ENCODE results near the gene APLNR.

Gene APLNR

DNA sequence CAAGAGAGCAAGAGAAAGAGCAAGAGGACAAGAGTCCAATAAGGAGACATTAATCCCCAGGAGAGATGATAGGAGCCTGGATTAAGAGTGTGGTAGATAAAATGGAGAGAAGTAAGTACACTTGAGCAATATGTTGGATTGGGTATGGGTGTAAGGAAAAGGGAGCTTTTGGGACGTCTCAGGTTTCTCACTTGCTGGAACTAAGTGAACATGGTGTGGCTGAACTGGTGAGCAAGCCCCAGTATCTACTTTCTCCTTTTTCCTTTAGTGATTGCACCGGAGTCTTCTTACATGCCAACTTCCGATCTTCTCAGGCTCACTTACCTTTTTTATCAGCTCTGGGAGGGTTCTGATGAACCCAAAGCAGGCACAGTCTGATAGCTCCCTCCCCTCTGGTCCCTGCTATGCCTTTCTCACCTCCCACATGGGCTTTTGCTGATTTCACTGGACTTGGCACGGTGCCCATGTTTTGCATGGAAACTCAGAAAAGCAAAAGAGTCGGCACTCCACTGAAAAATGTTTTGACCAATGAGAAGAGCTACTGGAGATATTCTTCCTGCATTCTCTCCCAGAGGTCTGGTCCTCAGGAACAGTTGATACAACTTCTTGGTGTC is 14.5 kb upstream of the APLNR start:
- Histone ChIP-seq H3K79me2 (ENCODE audit: insufficient read depth, low read length) (no peaks in the 10 kb centered on the region), H3K4me3 (ENCODE audit: low read depth in 1 of 2, low read length in 2 of 2) (no peak overlapping the region), H3K4me2 (ENCODE audit: insufficient read depth, low read length) (no peak overlapping the region), H3K4me1 (ENCODE audit: insufficient read depth, low read length) (no peaks in the 10 kb centered on the region), H4K20me1 (ENCODE audit: insufficient read depth, low read length) (no peaks in the 10 kb centered on the region), H2AFZ (ENCODE audit: low read depth, low read length) (no peak overlapping the region), H3K27ac (ENCODE audit: low read length) (no peak overlapping the region), H3K9ac (ENCODE audit: low read depth, low read length) (no peak overlapping the region), H3K9me3 (ENCODE audit: insufficient read depth, low read length, severe bottlenecking) (no peaks in the 10 kb centered on the region), H3K36me3 (ENCODE audit: insufficient read depth, low read length) (no peaks in the 10 kb centered on the region), H3K27me3 (ENCODE audit: insufficient read depth, low read length, poor library complexity) (peaks cover 21% of the 10 kb centered on the region)
- no peak for ATAC-seq (ENCODE audit: insufficient read depth, low read depth)
- DNase-seq: no peak
- no peak for TF ChIP-seq EZH2 (IDR thresholded peaks at IDR 0.05; ENCODE audit: borderline replicate concordance, low read depth, low read length, severe bottlenecking)
- TF ChIP-seq, protein P1, sequence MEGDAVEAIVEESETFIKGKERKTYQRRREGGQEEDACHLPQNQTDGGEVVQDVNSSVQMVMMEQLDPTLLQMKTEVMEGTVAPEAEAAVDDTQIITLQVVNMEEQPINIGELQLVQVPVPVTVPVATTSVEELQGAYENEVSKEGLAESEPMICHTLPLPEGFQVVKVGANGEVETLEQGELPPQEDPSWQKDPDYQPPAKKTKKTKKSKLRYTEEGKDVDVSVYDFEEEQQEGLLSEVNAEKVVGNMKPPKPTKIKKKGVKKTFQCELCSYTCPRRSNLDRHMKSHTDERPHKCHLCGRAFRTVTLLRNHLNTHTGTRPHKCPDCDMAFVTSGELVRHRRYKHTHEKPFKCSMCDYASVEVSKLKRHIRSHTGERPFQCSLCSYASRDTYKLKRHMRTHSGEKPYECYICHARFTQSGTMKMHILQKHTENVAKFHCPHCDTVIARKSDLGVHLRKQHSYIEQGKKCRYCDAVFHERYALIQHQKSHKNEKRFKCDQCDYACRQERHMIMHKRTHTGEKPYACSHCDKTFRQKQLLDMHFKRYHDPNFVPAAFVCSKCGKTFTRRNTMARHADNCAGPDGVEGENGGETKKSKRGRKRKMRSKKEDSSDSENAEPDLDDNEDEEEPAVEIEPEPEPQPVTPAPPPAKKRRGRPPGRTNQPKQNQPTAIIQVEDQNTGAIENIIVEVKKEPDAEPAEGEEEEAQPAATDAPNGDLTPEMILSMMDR (IDR thresholded peaks at IDR 0.05; ENCODE audit: borderline replicate concordance, extremely low read depth, low read length, poor library complexity, severe bottlenecking): no peak

DNA sequence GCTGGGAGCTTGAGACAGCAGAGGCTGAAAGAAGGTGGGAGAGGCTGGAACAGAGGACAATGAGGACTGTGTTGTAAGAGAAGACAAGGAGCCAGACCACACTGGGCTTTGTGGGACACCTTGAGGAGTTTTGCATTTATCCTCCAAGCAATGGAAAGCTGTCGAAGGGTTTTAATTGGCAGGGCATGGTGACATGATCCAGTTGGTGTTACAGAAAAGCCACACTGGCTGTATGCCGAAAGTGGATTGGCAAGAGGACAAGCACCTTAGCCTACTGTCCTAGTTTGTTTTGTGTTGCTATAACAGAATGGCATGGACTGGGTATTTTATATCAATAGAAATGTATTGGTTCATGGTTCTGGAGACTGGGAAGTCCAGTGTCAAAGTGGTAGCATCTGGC is 14.0 kb upstream of the APLNR start:
- no peak overlapping the region for H3K4me3 ChIP-seq (ENCODE audit: low read depth in 1 of 2, low read length in 2 of 2)

DNA sequence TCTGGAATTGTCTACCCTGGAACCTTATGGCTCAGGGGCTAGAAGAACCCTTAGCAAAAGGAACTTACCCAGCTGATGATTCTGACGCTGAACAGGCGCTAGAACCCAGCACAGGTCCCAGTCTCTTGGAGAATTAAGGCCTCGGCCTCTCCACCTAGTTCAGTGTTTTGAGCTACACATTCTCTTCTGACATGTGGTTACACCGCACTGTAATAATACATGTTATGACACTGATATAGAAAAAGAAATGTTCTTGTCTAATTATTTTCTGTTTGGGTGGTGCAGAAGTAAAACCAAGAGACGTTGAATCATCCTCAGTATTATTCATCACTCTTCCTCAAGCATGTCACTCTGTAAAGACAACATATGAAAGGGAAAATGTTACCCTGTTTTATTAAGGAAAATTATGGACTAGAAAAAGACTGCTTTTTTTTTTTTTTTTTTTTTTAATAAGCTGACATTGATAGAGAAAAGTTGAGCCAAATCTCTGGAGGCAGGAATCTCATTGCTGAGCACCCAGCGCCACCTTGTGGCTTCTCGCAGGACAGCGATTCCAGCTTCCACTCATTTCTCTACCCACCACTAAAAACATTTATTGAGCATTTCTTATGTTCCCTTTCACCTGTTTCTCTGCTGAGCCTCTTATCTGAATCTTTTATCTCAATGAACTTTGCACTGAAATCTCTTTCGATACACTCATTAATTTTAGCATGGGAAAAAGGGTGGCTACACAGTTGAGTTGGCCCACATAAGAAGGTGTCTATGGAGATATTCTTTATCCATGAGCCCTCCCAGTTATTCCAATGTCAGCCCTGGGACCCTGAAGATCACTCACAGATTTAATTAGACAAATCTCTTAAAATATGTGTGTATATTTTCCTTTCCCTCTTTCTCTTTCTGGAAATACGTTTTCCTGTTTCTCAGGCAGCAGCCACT is 12.6 kb upstream of the APLNR start:
- H3K79me2 ChIP-seq (ENCODE audit: insufficient read depth, low read length): no peaks in the 10 kb centered on the region
- ATAC-seq (ENCODE audit: insufficient read depth, low read depth) (peak; percentile 69), DNase-seq (peak; percentile 61)
- H3K4me3 ChIP-seq (ENCODE audit: low read depth in 1 of 2, low read length in 2 of 2): no peak overlapping the region
- no peaks in the 10 kb centered on the region for H3K9me3 ChIP-seq (ENCODE audit: insufficient read depth, low read length, severe bottlenecking)
- H3K4me2 ChIP-seq (ENCODE audit: insufficient read depth, low read length): no peak overlapping the region
- H3K36me3 ChIP-seq (ENCODE audit: insufficient read depth, low read length): no peaks in the 10 kb centered on the region
- H2AFZ ChIP-seq (ENCODE audit: low read depth, low read length): no peak overlapping the region; the same call in 1 of the 2 replicates
- no peaks in the 10 kb centered on the region for H4K20me1 ChIP-seq (ENCODE audit: insufficient read depth, low read length)
- no peak for TF ChIP-seq EZH2 (IDR thresholded peaks at IDR 0.05; ENCODE audit: borderline replicate concordance, low read depth, low read length, severe bottlenecking)
- TF ChIP-seq, protein P1 (IDR thresholded peaks at IDR 0.05; ENCODE audit: borderline replicate concordance, extremely low read depth, low read length, poor library complexity, severe bottlenecking): peak; percentile 94
- H3K9ac ChIP-seq (ENCODE audit: low read depth, low read length): no peak overlapping the region
- H3K27ac ChIP-seq (ENCODE audit: low read length): no peak overlapping the region
- peaks cover 16% of the 10 kb centered on the region for H3K27me3 ChIP-seq (ENCODE audit: insufficient read depth, low read length, poor library complexity)
- no peaks in the 10 kb centered on the region for H3K4me1 ChIP-seq (ENCODE audit: insufficient read depth, low read length)

More for the DNA sequence above, 14.0 kb upstream of the APLNR start:
- DNase-seq (no peak), ATAC-seq (ENCODE audit: insufficient read depth, low read depth) (no peak)
- Histone ChIP-seq H4K20me1 (ENCODE audit: insufficient read depth, low read length) (no peaks in the 10 kb centered on the region), H2AFZ (ENCODE audit: low read depth, low read length) (no peak overlapping the region), H3K9me3 (ENCODE audit: insufficient read depth, low read length, severe bottlenecking) (no peaks in the 10 kb centered on the region), H3K79me2 (ENCODE audit: insufficient read depth, low read length) (no peaks in the 10 kb centered on the region), H3K27me3 (ENCODE audit: insufficient read depth, low read length, poor library complexity) (peaks cover 21% of the 10 kb centered on the region), H3K4me1 (ENCODE audit: insufficient read depth, low read length) (no peaks in the 10 kb centered on the region), H3K4me2 (ENCODE audit: insufficient read depth, low read length) (no peak overlapping the region), H3K9ac (ENCODE audit: low read depth, low read length) (no peak overlapping the region), H3K27ac (ENCODE audit: low read length) (no peak overlapping the region), H3K36me3 (ENCODE audit: insufficient read depth, low read length) (no peaks in the 10 kb centered on the region)
- TF ChIP-seq, protein P1 (IDR thresholded peaks at IDR 0.05; ENCODE audit: borderline replicate concordance, extremely low read depth, low read length, poor library complexity, severe bottlenecking): no peak
- no peak for TF ChIP-seq EZH2 (IDR thresholded peaks at IDR 0.05; ENCODE audit: borderline replicate concordance, low read depth, low read length, severe bottlenecking)
